ENCODE data around the gene GPR146. TPM values are rescaled to one million over a fixed set of nuclear protein-coding genes. Genes with fewer than 3 reads are reported as not detected.

GPR146 gene
- total and polyA plus RNA-seq, 2 of the 4 experiments (the other 2 are of a cell fraction) = 2.2 to 3.4 TPM

DNA sequence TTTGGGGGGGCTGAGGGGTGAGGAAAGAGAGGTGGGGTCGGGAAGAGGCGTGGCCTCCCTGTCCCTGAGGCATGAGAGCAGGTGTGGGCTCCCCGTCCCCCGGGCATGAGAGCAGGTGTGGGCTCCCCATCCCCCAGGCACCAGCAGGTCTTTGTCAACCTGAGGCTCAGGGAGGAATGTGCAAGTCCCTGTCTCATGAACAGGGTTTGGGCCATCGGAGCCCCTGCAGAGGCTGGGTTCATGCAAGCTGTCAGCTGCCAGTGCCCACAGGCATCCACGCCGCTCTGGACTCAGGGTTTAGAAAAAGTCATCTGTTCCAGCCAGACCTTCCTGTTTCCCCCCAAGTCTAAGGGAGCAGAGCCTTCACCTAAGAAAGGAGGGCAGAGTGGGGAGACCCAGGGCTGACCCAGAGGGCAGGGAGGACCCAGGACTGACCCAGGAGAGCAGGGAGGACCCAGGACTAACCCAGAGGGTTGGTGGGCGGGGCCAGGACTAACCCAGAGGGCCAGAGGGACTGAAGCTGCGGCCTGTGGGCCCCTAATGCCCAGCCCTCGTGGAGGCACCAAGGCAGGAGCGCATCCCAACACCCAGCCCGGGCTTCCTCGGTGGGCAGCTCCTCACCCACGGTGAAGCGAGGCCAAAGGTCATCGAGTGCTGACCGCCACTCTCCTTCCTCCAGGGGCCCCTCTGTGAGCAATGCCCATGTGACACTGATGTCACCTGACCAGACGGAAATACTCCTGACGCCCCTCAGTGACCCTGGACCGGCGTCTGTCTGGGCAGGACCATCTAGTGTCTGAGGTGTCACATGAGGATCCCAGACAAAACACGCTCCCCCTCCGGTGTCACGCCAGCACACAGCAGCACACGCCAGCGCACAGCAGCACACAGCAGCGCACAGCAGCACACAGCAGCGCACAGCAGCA is 28.9 kb upstream of the GPR146 start:
- intact Hi-C loops (cut with micrococcal nuclease) (no loop called here), dilution Hi-C loops (cut with HindIII; ENCODE audit: low sequenced_read_pairs, unreplicated experiment) (no loop called here), in situ Hi-C loops (cut with MboI; ENCODE audit: low sequenced_read_pairs) (no loop called here)
- TF ChIP-seq, protein P1, sequence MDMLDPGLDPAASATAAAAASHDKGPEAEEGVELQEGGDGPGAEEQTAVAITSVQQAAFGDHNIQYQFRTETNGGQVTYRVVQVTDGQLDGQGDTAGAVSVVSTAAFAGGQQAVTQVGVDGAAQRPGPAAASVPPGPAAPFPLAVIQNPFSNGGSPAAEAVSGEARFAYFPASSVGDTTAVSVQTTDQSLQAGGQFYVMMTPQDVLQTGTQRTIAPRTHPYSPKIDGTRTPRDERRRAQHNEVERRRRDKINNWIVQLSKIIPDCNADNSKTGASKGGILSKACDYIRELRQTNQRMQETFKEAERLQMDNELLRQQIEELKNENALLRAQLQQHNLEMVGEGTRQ (IDR thresholded peaks at IDR 0.05; ENCODE audit: low read depth, low read length) = peak; percentile 68
- TF ChIP-seq MXI1 (IDR thresholded peaks at IDR 0.05; ENCODE audit: borderline replicate concordance, low read depth, low read length) = no peak
- Histone ChIP-seq H3K27ac (ENCODE audit: insufficient read depth, low read length) (no peak overlapping the region), H3K14ac (replicated peaks; ENCODE audit: low read depth, low read length) (no peak overlapping the region), H3K18ac (ENCODE audit: low read depth, low read length) (no peak overlapping the region), H2AFZ (replicated peaks; ENCODE audit: low read length, poor library complexity) (peak overlapping the region; percentile 14), H3K4ac (ENCODE audit: low read depth, low read length) (no peak overlapping the region), H4K5ac (ENCODE audit: low read depth, low read length) (no peak overlapping the region), H4K91ac (ENCODE audit: insufficient read depth, low read depth, low read length) (no peak overlapping the region), H2BK20ac (ENCODE audit: low read depth, low read length) (no peak overlapping the region), H3K9ac (ENCODE audit: low read depth, low read length) (no peak overlapping the region), H3K9me3 (ENCODE audit: control insufficient read depth, insufficient read depth, low read length) (no peaks in the 10 kb centered on the region), H3K79me1 (ENCODE audit: low read depth in 1 of 2, low read length in 2 of 2) (peaks cover 2 to 47% of the 10 kb centered on the region in 2 experiments), H3K27me3 (ENCODE audit: control insufficient read depth, insufficient read depth, low read length) (no peaks in the 10 kb centered on the region), H2AK9ac (replicated peaks; ENCODE audit: low read depth, low read length, poor library complexity) (peak overlapping the region; percentile 42), H3K36me3 (ENCODE audit: control insufficient read depth, insufficient read depth, low read length) (peaks cover 13% of the 10 kb centered on the region; the same call in 1 of the 2 replicates), H2BK5ac (ENCODE audit: low read depth, low read length, poor library complexity, severe bottlenecking) (no peak overlapping the region), H3K23ac (ENCODE audit: low read depth, low read length) (no peak overlapping the region), H3K9me1 (ENCODE audit: insufficient read depth, low read length) (peaks cover 5% of the 10 kb centered on the region; the same call in 1 of the 2 replicates), H4K20me1 (ENCODE audit: insufficient read depth, low read length) (peaks cover 24% of the 10 kb centered on the region), H4K8ac (ENCODE audit: low read depth in 2 of 2, low read length in 2 of 2) (no peak overlapping the region), H2BK15ac (ENCODE audit: low read depth, low read length) (no peak overlapping the region), H3K4me3 (ENCODE audit: insufficient read depth, low read depth, low read length) (no peak overlapping the region), H2BK120ac (ENCODE audit: low read depth, low read length) (no peak overlapping the region), H2AK5ac (ENCODE audit: low read depth, low read length) (no peak overlapping the region), H3K4me1 (ENCODE audit: control insufficient read depth, insufficient read depth, low read length) (no peaks in the 10 kb centered on the region), H3K4me2 (ENCODE audit: low read depth, low read length) (no peak overlapping the region), H3K56ac (ENCODE audit: extremely low read depth, insufficient read depth, low read length) (no peak overlapping the region)
- 56% methylated on average over 10 of the region's 28 CpGs; no CpG with 5 or more reads in 1 of the 2 experiments for WGBS, 2 experiments (ENCODE audit: extremely low coverage in 2 of 2, insufficient read length in 1 of 2)
- ChIA-PET CTCF (no interaction called here), POLR2A (ENCODE audit: unreplicated experiment) (no interaction called here)
- DNase-seq (no peak), ATAC-seq (ENCODE audit: low read depth) (no peak)
- BruUV-seq (replicated peaks) = no TSS peak
